DMS 273 (cell line): Measurements from ENCODE around the gene ENTPD8.
A peak's percentile ranks its signal among the peaks of the same experiment; 100 is the strongest.
"Not testable (repeated sequence)": the region's sequence is repeated elsewhere in the genome, so short reads cannot be mapped to it uniquely, and the experiment has no call there.

Experiments used
- DNase-seq: peaks from one replicate; lab custom pipeline; 2025; ENCODE audit not compliant: unreplicated experiment; lab: John Stamatoyannopoulos, UW

The ENTPD8 gene

DNA sequence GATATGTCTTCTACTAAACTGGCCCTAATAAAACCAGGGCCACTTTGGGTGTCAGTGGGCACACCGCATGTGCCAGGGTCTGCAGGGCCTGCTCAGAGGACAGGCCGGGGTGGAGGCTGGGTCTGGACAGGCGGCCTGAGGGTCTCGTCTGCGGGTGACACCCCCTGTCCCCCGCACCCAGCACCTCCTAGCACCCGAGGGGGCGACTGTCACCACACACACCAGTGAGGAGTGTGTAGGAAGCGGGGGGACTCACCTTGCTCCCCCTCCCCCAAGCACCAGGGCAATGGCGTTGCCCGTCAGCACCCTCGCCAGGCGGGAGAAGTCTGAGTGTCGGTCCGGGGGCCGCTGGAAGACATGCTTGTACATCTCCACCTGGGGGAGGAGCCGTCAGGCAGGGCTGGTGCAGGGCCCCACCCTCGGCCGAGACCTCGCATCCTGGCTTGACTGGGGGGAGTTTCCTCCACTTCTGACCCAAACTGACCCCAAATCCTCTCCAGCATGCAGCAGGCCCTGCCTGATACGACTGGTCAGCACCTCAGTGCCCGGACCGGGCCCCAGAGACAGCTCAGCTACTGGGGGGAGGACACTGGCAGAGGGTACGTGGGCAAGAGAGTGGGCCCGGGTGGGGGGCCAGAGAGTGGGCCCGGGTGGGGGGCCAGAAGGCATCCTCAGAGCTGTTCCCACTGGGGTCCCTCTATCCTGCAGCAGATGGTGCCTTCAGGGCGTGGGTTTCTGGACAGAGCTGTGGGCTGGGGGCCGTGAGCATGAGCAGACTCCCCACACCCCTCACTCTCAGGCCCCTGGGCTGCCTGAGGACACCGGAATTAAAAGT lies 36.8 kb upstream of the ENTPD8 start:
- DNase-seq = no peak

DNA sequence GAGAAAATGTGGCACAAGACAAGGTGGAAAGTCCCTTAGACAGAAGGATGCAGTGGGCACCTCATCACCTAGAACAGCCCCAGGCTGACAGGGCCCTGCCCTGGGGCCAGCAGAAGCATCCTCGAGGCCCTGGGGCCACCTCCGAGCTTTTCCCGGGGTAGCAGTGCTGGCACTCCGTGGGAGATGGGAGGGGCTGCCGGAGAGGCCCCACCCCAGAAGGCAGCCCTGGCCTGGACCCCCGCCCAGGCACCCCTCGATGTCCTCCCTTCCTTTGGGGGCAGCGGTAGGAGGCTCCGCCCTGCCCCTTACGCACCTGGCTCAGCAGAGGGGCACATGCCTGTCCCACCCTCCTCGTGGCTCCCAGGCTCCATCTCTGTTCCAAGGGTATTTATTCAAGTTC lies 35.7 kb upstream of the ENTPD8 start:
- DNase-seq = no peak

DNA sequence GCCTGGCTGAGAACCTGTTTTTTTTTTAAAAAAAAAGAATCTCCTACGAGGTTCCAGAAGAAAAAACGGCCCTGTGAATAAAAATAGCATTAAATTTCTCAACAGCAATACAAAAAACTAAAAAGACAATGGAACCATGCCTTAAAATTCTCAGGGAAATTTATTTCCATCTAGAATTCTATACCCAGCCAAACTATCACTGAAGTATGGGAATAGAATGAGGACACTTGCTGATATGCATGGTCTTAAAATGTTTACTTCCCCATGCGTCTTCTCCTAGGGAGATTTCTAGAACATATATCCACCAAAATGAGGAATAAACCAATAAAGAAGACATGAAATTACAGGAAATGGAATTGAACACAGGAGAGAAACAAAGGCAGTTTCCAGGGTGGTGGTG lies 34.5 kb upstream of the ENTPD8 start:
- DNase-seq = no peak

GRCh38 chr9:137474271-137474670 lies 33.1 kb upstream of the ENTPD8 start:
- no peak for DNase-seq

DNA sequence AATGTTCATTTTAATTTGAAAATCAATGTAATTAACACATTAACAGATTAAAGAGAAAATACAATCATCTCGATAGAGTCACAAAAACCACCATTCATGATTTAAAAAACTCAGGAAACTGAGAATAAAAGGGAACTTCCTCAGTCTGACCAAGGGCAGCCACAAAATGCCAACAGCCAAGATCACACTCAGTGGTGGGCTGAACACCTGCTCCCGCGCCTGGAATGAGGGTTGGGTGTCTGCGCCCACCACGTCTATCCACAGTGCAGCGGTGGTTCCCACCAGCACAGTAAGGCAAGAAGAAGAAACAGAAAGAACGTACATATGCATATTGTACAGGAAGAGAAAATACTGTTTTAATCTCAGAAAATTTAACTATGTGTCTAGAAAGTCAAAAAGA lies 29.6 kb upstream of the ENTPD8 start:
- no peak for DNase-seq

DNA sequence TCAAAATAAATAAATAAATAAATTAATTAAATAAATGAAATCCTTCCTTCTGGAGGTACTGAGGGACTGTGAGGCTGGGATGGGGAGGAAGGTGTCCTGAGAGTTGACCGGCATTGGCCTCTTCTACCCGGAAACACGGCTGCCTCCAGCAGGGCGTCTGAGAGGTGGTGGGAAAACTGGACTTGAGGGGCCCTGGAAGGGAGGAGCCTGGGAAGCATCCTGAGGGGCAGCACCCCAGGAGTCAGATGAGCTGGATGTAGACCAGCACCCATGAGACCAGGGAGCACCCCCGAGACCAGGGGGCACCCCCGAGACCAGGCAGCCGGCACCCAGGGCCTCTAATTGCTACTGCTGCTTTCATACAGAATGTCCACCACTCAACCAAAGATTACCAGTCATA lies 26.7 kb upstream of the ENTPD8 start:
- no peak for DNase-seq

DNA sequence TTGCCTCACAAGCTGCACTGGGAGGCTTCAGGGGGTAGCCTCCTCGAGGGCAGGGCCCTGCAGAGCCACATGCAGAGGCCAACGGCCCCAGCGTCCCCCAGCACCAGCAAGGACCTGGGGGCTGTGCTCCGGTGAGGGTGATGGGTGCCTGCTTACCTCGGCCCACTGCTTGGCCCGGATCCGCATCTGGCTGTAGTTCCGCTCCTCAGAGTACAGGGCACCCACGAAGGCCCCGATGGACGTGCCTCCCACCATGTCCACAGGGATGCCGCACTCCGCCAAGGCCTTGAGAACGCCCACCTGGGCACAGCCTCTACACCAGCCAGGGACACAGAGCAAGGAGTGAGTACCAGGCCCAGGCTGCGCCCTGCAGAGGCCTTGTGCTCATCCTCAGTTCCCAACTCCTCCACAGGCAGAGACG lies 26.0 kb upstream of the ENTPD8 start:
- DNase-seq = no peak

DNA sequence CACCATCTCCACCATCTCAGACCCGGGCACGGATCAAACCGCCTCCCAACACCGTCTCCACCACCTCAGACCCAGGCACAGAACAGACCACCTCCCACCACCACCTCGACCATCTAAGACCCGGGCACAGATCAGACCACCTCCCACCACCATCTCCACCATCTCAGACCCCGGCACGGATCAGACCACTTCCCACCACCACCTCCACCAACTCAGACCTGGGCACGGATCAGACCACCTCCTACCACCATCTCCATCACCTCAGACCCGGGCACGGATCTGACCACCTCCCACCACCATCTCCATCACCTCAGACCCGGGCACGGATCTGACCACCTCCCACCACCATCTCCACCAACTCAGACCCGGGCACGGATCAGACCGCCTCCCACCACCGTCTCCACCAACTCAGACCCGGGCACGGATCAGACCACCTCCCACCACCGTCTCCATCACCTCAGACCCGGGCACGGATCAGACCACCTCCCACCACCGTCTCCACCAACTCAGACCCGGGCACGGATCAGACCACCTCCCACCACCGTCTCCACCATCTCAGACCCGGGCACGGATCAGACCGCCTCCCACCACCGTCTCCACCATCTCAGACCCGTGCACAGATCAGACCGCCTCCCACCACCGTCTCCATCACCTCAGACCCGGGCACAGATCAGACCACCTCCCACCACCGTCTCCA lies 25.4 kb upstream of the ENTPD8 start:
- not testable (repeated sequence) for DNase-seq

GRCh38 chr9:137465720-137466388 lies 24.7 kb upstream of the ENTPD8 start:
- no peak for DNase-seq

- no peak for DNase-seq
These were observed 24.0 kb upstream of the ENTPD8 start for GRCh38 chr9:137465000-137465719.

- DNase-seq = no peak
These were observed 23.3 kb upstream of the ENTPD8 start for GRCh38 chr9:137464291-137464999.

DNA sequence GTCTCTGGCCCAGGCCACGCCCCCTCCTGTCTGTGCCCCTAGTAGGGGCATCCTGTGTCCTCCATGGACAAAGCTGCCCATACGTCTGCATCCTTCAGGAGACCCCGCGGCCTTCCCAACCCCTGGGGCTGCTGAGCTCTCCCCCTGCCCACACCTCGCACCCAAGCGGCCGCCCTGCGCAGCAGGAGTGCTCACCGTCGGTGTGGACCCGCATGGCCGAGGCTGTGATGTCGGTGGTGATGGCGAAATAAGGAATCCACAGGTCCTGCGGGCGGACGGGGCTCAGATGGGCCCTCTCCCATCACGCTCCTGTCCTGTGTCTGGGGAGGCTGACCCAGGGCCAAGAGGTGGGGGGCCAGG lies 22.8 kb upstream of the ENTPD8 start:
- no peak for DNase-seq

DNA sequence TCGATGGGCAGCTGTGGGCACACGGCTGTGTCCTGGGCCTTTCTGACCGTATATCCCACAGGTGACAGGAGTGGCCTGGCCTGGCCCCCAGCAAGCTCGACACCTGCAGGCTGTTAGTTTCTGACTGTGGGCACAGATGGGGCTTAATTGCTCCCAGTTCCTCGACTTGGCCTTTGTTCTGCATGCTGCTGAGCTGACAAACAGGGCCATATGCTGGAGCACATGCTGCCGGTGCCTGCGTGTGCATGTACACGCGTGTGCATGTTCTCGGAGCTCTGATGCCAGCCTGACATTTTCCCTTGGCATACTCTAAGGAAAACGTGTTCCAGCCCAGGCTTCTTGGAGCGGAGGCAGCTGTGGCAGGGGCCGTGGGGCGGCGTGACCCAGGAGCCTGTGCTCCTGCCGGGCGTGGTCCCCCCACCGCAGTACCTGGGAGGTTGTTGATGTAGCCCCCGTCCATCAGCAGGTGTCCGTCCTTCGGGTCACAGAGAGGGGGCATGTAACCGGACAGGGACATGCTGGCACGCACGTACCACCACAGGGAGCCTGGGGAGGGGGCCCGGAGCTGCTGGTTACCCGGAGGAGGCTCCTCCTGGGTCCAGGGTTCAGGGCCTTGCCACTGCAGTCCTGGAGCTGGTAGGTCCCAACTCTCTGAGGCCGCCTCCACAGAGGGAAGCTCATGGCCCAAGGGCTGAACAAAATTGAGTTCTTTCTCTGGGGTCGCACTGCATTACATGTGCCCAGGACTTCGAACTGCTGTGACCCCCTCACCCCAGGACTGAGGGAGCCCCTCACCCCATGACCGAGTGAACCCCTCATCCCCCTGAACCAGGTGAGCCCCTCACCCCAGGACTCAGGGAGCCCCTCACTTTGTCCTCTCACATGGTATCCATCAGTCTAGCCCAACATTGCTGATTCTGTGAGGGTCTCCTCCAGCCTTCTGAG lies 22.1 kb upstream of the ENTPD8 start:
- peak; percentile 87 for DNase-seq

DNA sequence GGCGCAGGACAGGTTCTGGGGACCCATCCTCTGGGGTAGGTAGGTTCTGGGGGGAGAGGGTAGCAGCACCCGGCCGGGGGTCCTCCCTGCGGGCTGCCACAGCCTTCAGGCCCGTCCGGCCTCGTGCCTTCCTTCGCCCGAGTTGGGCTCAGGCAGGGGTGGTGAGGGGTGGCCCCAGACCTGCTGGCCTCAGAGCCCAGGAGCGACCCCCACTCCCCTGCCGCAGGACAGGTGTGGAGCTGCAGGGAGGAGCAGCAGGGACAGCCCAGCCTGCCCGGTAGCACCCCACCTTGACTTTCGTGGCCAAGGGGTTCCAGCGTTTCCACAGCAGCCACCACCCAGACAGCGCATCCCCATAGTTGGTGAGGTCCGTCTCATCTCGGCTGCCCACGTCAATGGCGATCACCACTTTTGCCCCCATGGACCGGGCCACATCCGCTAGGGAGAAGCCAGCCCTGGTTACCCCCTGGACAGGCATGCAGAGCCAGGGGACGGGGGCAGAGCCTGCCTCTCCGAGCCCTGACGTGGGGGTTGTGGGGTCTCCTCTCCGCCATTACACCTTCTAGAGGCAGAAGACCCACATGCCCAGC lies 21.3 kb upstream of the ENTPD8 start:
- DNase-seq = no peak

- no peak for DNase-seq
These were observed 20.7 kb upstream of the ENTPD8 start for GRCh38 chr9:137461663-137462395.

DNA sequence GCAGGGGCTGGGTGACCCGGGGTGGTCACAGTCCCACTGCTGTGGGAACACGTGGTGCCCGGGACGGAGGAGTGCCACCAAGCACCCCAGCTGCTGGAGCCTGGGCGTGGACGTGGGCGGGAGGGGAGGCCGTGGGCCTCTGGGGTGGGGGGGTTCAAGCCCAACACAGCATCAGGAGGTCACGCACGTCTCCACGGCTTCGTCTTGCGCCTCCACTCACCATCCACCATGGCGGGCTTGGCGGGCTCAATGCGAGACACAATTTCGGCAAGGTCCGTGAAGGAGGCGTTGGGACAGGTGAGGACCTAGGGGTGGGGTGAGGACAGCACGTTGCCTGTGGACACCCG lies 20.1 kb upstream of the ENTPD8 start:
- DNase-seq = no peak

DNA sequence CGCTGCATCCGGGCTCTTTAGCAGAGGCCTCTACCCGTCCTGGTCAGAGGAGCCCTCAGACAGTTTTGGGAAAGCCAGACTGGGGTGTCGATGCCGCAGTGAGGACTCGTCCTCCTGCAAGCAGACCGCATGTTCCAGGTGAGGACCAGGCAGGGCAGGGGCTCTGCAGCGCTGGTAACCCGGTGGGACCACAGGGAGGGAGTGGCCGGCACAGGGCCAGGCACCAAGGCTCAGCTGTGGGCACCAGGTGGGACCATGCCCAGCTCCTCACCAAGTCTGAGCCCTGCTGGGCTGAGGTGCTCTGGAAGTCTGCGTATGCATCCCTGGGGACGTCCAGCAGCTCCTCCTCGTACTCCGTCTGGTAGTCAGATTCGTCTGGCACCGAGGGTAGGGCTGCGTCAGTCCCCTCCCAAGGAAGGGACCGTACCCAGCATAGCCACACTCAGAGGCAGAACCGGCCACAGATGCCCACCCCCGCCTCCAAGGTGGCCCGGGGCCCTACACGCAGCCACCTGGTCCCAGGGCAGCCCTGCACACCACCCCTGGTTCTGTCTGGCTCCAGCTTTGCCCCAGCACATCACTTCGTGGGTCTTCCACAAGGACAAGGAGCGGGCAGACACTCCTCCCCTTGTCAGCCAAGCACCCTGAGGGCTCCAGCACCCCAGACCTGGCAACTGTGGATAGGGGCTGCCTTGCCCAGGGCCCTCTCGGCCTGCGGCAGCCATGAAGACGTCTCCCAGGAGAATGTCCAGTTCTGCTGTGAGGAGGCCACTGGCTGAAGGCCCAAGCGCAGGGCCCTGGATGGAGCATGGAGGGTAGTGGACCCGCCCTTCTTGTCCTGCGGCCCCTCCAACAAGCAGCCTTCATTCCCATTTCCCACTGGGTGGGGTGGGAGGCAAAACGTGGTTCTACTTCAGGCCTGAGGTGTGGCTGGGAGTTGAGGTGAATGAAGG lies 19.5 kb upstream of the ENTPD8 start:
- no peak for DNase-seq
